Progenitor cell of endocrine pancreas (in vitro differentiated cells): ENCODE measurements around the gene ATP11C. TPM values are rescaled to one million over a fixed set of nuclear protein-coding genes. Genes with fewer than 3 reads are reported as not detected.

ENCODE experiments used
- DNase-seq: peaks from one replicate; pipeline ENCODE4 v3.0.0; 2021; ENCODE audit warnings: low spot score; ENCODE audit not compliant: unreplicated experiment
- H3K27ac Mint-ChIP-seq: 2 replicates; pipeline ENCODE4 v1.8.0; 2021; ENCODE audit warnings: mild to moderate bottlenecking, moderate library complexity, mixed read lengths
- H3K27me3 Mint-ChIP-seq: 2 replicates; pipeline ENCODE4 v1.8.0; 2021; ENCODE audit warnings: mixed read lengths
- H3K36me3 Mint-ChIP-seq: 2 replicates; pipeline ENCODE4 v1.8.0; 2022; ENCODE audit warnings: mixed read lengths; ENCODE audit not compliant: insufficient read depth
- H3K4me1 Mint-ChIP-seq: 2 replicates; pipeline ENCODE4 v1.8.0; 2021; ENCODE audit warnings: low read depth, mixed read lengths
- H3K4me3 Mint-ChIP-seq: 2 replicates; pipeline ENCODE4 v1.8.0; 2021; ENCODE audit warnings: low read depth, mild to moderate bottlenecking, moderate library complexity, mixed read lengths
- H3K9me3 Mint-ChIP-seq: 2 replicates; pipeline ENCODE4 v1.8.0; 2021; ENCODE audit warnings: low read depth, mixed read lengths
- CTCF ChIP-seq: fragments of 200-600 bp; sonication (generic); IDR thresholded peaks from one replicate; pipeline ENCODE4 v1.5.0; 2021; ENCODE audit warnings: antibody characterized with exemption, mild to moderate bottlenecking; ENCODE audit not compliant: unreplicated experiment
- total RNA-seq: library from RNA; stranded (reverse); gene quantifications from 2 replicates; pipeline ENCODE4 v1.2.1, GENCODE V29; 2021

Gene ATP11C
- total RNA-seq, 1 donor from 2014 or later: 38.3 TPM

- H3K36me3 Mint-ChIP-seq: peaks cover 13% of the 10 kb centered on the region
- TF ChIP-seq CTCF: no peak
- no peak overlapping the region for H3K27ac Mint-ChIP-seq
- H3K4me1 Mint-ChIP-seq: peaks cover 19% of the 10 kb centered on the region
- H3K9me3 Mint-ChIP-seq: no peaks in the 10 kb centered on the region
- no peak overlapping the region for H3K4me3 Mint-ChIP-seq
- DNase-seq: no peak
- no peaks in the 10 kb centered on the region for H3K27me3 Mint-ChIP-seq
These were observed 107.2 kb downstream of the ATP11C start for GRCh38 chrX:139825618-139826017.

- Mint-ChIP-seq H3K9me3 (no peaks in the 10 kb centered on the region), H3K4me1 (peaks cover 15% of the 10 kb centered on the region), H3K4me3 (no peak overlapping the region), H3K36me3 (peaks cover 13% of the 10 kb centered on the region), H3K27ac (no peak overlapping the region), H3K27me3 (no peaks in the 10 kb centered on the region)
- DNase-seq: no peak
- no peak for TF ChIP-seq CTCF
These were observed 109.0 kb downstream of the ATP11C start for GRCh38 chrX:139823806-139824205.

GRCh38 chrX:139820358-139820984, 112.4 kb downstream of the ATP11C start:
- no peaks in the 10 kb centered on the region for H3K27me3 Mint-ChIP-seq

GRCh38 chrX:139816204-139816603, 116.6 kb downstream of the ATP11C start:
- Mint-ChIP-seq H3K27ac (no peak overlapping the region), H3K27me3 (no peaks in the 10 kb centered on the region), H3K4me1 (peaks cover 4% of the 10 kb centered on the region), H3K36me3 (peaks cover 12% of the 10 kb centered on the region), H3K4me3 (no peak overlapping the region), H3K9me3 (no peaks in the 10 kb centered on the region)
- no peak for DNase-seq
- no peak for TF ChIP-seq CTCF

More at GRCh38 chrX:139820358-139820984, 112.4 kb downstream of the ATP11C start:
- no peak overlapping the region for H3K27ac Mint-ChIP-seq
- peaks cover 16% of the 10 kb centered on the region for H3K36me3 Mint-ChIP-seq
- no peak overlapping the region for H3K4me3 Mint-ChIP-seq
- peaks cover 4% of the 10 kb centered on the region for H3K4me1 Mint-ChIP-seq
- no peak for DNase-seq
- TF ChIP-seq CTCF: no peak
- H3K9me3 Mint-ChIP-seq: no peaks in the 10 kb centered on the region

GRCh38 chrX:139815771-139816170, 117.1 kb downstream of the ATP11C start:
- Mint-ChIP-seq H3K27me3 (no peaks in the 10 kb centered on the region), H3K4me1 (peaks cover 4% of the 10 kb centered on the region), H3K4me3 (no peak overlapping the region), H3K9me3 (no peaks in the 10 kb centered on the region), H3K27ac (no peak overlapping the region), H3K36me3 (peaks cover 13% of the 10 kb centered on the region)
- no peak for TF ChIP-seq CTCF
- no peak for DNase-seq
